GM12891 (cell line): Measurements from ENCODE around the gene CDC7.

Experiments
- PAX5 ChIP-seq: IDR thresholded peaks from 2 replicates; pipeline ENCODE4 v1.6.1; 2011; ENCODE audit warnings: low read length, moderate library complexity, mild to moderate bottlenecking; ENCODE audit not compliant: insufficient read depth, severe bottlenecking
- POLR2A ChIP-seq: IDR thresholded peaks from 2 replicates; pipeline ENCODE4 v1.6.1; 2011; ENCODE audit warnings: low read depth, low read length, control low read depth
- POLR2AphosphoS5 ChIP-seq: IDR thresholded peaks from 2 replicates; pipeline ENCODE4 v1.6.1; 2011; ENCODE audit warnings: low read depth, low read length, control low read depth
- SPI1 ChIP-seq: IDR thresholded peaks from 2 replicates; pipeline ENCODE4 v1.6.1; 2011; ENCODE audit warnings: low read depth, low read length, control low read depth
- TAF1 ChIP-seq: IDR thresholded peaks from 2 replicates; pipeline ENCODE4 v1.6.1; 2011; ENCODE audit warnings: low read depth, low read length, control low read depth

DNA sequence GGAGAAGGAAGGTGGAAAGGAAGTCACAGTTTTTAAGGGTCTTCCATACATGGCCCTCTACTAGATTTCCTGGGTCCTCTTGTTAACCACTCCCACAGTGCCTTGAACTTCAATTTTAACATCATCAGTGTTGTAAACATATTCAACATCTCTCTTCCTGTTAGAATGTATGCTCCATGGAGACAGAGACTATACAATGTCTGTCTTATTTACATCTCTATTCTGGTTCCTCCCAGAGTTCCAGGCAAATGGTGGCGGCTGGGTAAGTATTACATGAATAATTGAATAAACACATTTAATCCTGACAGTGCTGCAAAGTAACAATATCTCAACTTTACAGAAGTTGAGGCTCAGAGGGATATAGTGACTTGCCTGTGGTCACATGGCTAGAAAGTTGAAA lies 40.3 kb downstream of the CDC7 start:
- TF ChIP-seq POLR2A, result no peak
- no peak for TF ChIP-seq TAF1
- TF ChIP-seq POLR2AphosphoS5, result no peak
- no peak for TF ChIP-seq SPI1
- TF ChIP-seq PAX5, result no peak
